UCSD-AML1 (cell line): ENCODE measurements around the gene ISG15.
"Not testable (repeated sequence)": the region's sequence is repeated elsewhere in the genome, so short reads cannot be mapped to it uniquely, and the experiment has no call there.

Experiments
- DNase-seq: peaks from one replicate; lab custom pipeline; 2025; ENCODE audit not compliant: unreplicated experiment; lab: John Stamatoyannopoulos, UW

Gene ISG15

GRCh38 chr1:1026599-1027413 is 13.5 kb downstream of the ISG15 start:
- DNase-seq: no peak

GRCh38 chr1:1027791-1028190 is 14.5 kb downstream of the ISG15 start:
- DNase-seq: no peak

- DNase-seq: not testable (repeated sequence)
These were observed 17.8 kb downstream of the ISG15 start for GRCh38 chr1:1030867-1031658.

GRCh38 chr1:1031659-1032235 is 18.4 kb downstream of the ISG15 start:
- DNase-seq: no peak

- DNase-seq: no peak
These were observed 19.1 kb downstream of the ISG15 start for GRCh38 chr1:1032424-1032823.

- DNase-seq: peak; percentile 66
These were observed 19.8 kb downstream of the ISG15 start for GRCh38 chr1:1033009-1033587.

GRCh38 chr1:1033731-1034438 is 20.6 kb downstream of the ISG15 start:
- no peak for DNase-seq

GRCh38 chr1:1034439-1034781 is 21.1 kb downstream of the ISG15 start:
- DNase-seq: no peak

- no peak for DNase-seq
These were observed 22.1 kb downstream of the ISG15 start for GRCh38 chr1:1035291-1035943.

- DNase-seq: no peak
These were observed 24.4 kb downstream of the ISG15 start for GRCh38 chr1:1037366-1038327.

- no peak for DNase-seq
These were observed 25.4 kb downstream of the ISG15 start for GRCh38 chr1:1038694-1039093.

GRCh38 chr1:1039145-1039910 is 26.0 kb downstream of the ISG15 start:
- DNase-seq: peak; percentile 24

- DNase-seq: peak; percentile 84
These were observed 27.0 kb downstream of the ISG15 start for GRCh38 chr1:1040004-1040991.

- no peak for DNase-seq
These were observed 27.8 kb downstream of the ISG15 start for GRCh38 chr1:1041092-1041523.

GRCh38 chr1:1041873-1042272 is 28.6 kb downstream of the ISG15 start:
- no peak for DNase-seq

GRCh38 chr1:1042835-1043234 is 29.5 kb downstream of the ISG15 start:
- DNase-seq: no peak

GRCh38 chr1:1043411-1043810 is 30.1 kb downstream of the ISG15 start:
- no peak for DNase-seq
